DOHH2 (cell line): ENCODE results near the gene IRF1.

Source experiments
- H3F3A ChIP-seq: fragments of 200-600 bp; sonication (generic), shearing (Covaris generic); 2 replicates; pipeline ENCODE4 v1.6.0; 2016; ENCODE audit warnings: antibody characterized with exemption, mild to moderate bottlenecking; ENCODE audit not compliant: control insufficient read depth, insufficient read depth
- H3K27ac ChIP-seq: fragments of 200-600 bp; sonication (generic); 2 replicates; pipeline ENCODE4 v1.5.1; 2014; ENCODE audit warnings: low read depth, mild to moderate bottlenecking, low read length, moderate library complexity
- H3K27me3 ChIP-seq: fragments of 200-600 bp; sonication (generic); 2 replicates; pipeline ENCODE4 v1.6.1; 2014; ENCODE audit warnings: mild to moderate bottlenecking, low read length, mixed read lengths; ENCODE audit not compliant: control insufficient read depth
- H3K36me3 ChIP-seq: fragments of 200-600 bp; sonication (generic); 2 replicates; pipeline ENCODE4 v1.6.1; 2014; ENCODE audit warnings: mild to moderate bottlenecking, low read length, moderate library complexity, mixed read lengths; ENCODE audit not compliant: control insufficient read depth
- H3K4me1 ChIP-seq: fragments of 200-600 bp; sonication (generic); 2 replicates; pipeline ENCODE4 v1.6.1; 2014; ENCODE audit warnings: mild to moderate bottlenecking, low read length, mixed read lengths; ENCODE audit not compliant: control insufficient read depth
- H3K4me2 ChIP-seq: fragments of 200-600 bp; sonication (generic); 2 replicates; pipeline ENCODE4 v1.6.0; 2014; ENCODE audit warnings: mild to moderate bottlenecking, low read length, moderate library complexity
- H3K4me3 ChIP-seq: fragments of 200-600 bp; sonication (generic); 2 replicates; pipeline ENCODE4 v1.5.1; 2014; ENCODE audit warnings: mild to moderate bottlenecking, low read length, mixed read lengths
- H3K79me2 ChIP-seq: fragments of 200-600 bp; sonication (generic); 2 replicates; pipeline ENCODE4 v1.6.1; 2014; ENCODE audit warnings: mild to moderate bottlenecking, low read length, mixed read lengths; ENCODE audit not compliant: control insufficient read depth
- H3K9me2 ChIP-seq: fragments of 200-600 bp; sonication (generic); replicated peaks from 2 replicates; pipeline ENCODE4 v1.6.1; 2014; ENCODE audit warnings: mild to moderate bottlenecking, low read length, mixed read lengths; ENCODE audit not compliant: control insufficient read depth
- H3K9me3 ChIP-seq: fragments of 200-600 bp; sonication (generic); 2 replicates; pipeline ENCODE4 v1.6.1; 2014; ENCODE audit warnings: antibody characterized with exemption, low read length, mixed read lengths; ENCODE audit not compliant: control insufficient read depth, insufficient read depth
- H4K20me1 ChIP-seq: fragments of 200-600 bp; sonication (generic); 2 replicates; pipeline ENCODE4 v1.6.0; 2014; ENCODE audit warnings: low read depth, mild to moderate bottlenecking, antibody characterized with exemption, low read length, moderate library complexity; ENCODE audit not compliant: control insufficient read depth, insufficient read depth
- CTCF ChIP-seq: fragments of 200-600 bp; sonication (generic); IDR thresholded peaks from one replicate; pipeline ENCODE4 v1.5.1; 2014; ENCODE audit warnings: antibody characterized with exemption, mild to moderate bottlenecking, low read depth, low read length; ENCODE audit not compliant: poor library complexity, severe bottlenecking
- EZH2phosphoT487 ChIP-seq: fragments of 200-600 bp; sonication (generic); IDR thresholded peaks from 2 replicates; pipeline ENCODE4 v1.6.1; 2017; ENCODE audit warnings: borderline replicate concordance, mild to moderate bottlenecking, antibody characterized with exemption, low read length, moderate library complexity, mixed read lengths

The IRF1 gene

GRCh38 chr5:132489051-132489770 is 1.4 kb downstream of the IRF1 start:
- H3K4me1 ChIP-seq = peaks cover 41% of the 10 kb centered on the region
- TF ChIP-seq EZH2phosphoT487 (no peak), CTCF (no peak)

GRCh38 chr5:132488590-132488989 is 2.0 kb downstream of the IRF1 start:
- peaks cover 38% of the 10 kb centered on the region for H3K36me3 ChIP-seq

More at GRCh38 chr5:132489051-132489770, 1.4 kb downstream of the IRF1 start:
- Histone ChIP-seq H4K20me1 (peaks cover 16% of the 10 kb centered on the region), H3K4me3 (peak overlapping the region; percentile 89), H3K36me3 (peaks cover 33% of the 10 kb centered on the region), H3K27ac (no peak overlapping the region), H3F3A (peaks cover 17% of the 10 kb centered on the region), H3K27me3 (peaks cover 33% of the 10 kb centered on the region), H3K9me2 (no peaks in the 10 kb centered on the region), H3K4me2 (peak overlapping the region; percentile 95), H3K9me3 (no peaks in the 10 kb centered on the region), H3K79me2 (peaks cover 16% of the 10 kb centered on the region)

GRCh38 chr5:132487841-132488555 is 2.6 kb downstream of the IRF1 start:
- Histone ChIP-seq H3K79me2 (peaks cover 16% of the 10 kb centered on the region), H3K27me3 (peaks cover 21% of the 10 kb centered on the region), H3F3A (peaks cover 17% of the 10 kb centered on the region), H3K36me3 (peaks cover 41% of the 10 kb centered on the region), H3K27ac (no peak overlapping the region), H3K4me1 (peaks cover 41% of the 10 kb centered on the region), H4K20me1 (peaks cover 16% of the 10 kb centered on the region), H3K4me2 (peak overlapping the region; percentile 95), H3K9me3 (no peaks in the 10 kb centered on the region), H3K4me3 (peak overlapping the region; percentile 89), H3K9me2 (no peaks in the 10 kb centered on the region)
- TF ChIP-seq EZH2phosphoT487 = no peak
- TF ChIP-seq CTCF = no peak

More at GRCh38 chr5:132488590-132488989, 2.0 kb downstream of the IRF1 start:
- peaks cover 17% of the 10 kb centered on the region for H3F3A ChIP-seq
- H3K4me2 ChIP-seq = peak overlapping the region; percentile 95
- peak overlapping the region; percentile 89 for H3K4me3 ChIP-seq
- TF ChIP-seq EZH2phosphoT487 (no peak), CTCF (no peak)
- no peak overlapping the region for H3K27ac ChIP-seq
- H3K9me3 ChIP-seq = no peaks in the 10 kb centered on the region
- H3K79me2 ChIP-seq = peaks cover 16% of the 10 kb centered on the region
- peaks cover 41% of the 10 kb centered on the region for H3K4me1 ChIP-seq
- peaks cover 16% of the 10 kb centered on the region for H4K20me1 ChIP-seq
- peaks cover 27% of the 10 kb centered on the region for H3K27me3 ChIP-seq
- H3K9me2 ChIP-seq = no peaks in the 10 kb centered on the region
